ENCODE data around the gene TRAF4. TPM values are rescaled to one million over a fixed set of nuclear protein-coding genes. Genes with fewer than 3 reads are reported as not detected.

TRAF4 gene
- polyA plus RNA-seq, 1 donor from 2014 or later, result 139 TPM

- Histone ChIP-seq H3K4me2 (ENCODE audit: low read length) (no peak overlapping the region), H4K20me1 (ENCODE audit: insufficient read depth) (peaks cover 3% of the 10 kb centered on the region), H3K9me2 (ENCODE audit: insufficient read depth, low read length) (no peaks in the 10 kb centered on the region), H2AFZ (ENCODE audit: low read depth, low read length) (no peak overlapping the region), H3K9ac (ENCODE audit: low read length) (no peak overlapping the region), H3K27ac (ENCODE audit: low read length) (no peak overlapping the region), H3K4me3 (ENCODE audit: low read length) (no peak overlapping the region), H3F3A (ENCODE audit: insufficient read depth, low read length, poor library complexity, severe bottlenecking) (no peaks in the 10 kb centered on the region), H3K27me3 (ENCODE audit: insufficient read depth, low read depth, low read length) (no peaks in the 10 kb centered on the region), H3K9me3 (ENCODE audit: low read length) (no peaks in the 10 kb centered on the region), H3K36me3 (ENCODE audit: insufficient read depth, low read length) (peaks cover 4% of the 10 kb centered on the region), H3K79me2 (replicated peaks; ENCODE audit: insufficient read depth, low read length) (peaks cover 28% of the 10 kb centered on the region)
- TF ChIP-seq EZH2 (IDR thresholded peaks at IDR 0.05; ENCODE audit: borderline replicate concordance, insufficient read depth, low read length, poor library complexity, severe bottlenecking), result no peak
- TF ChIP-seq TAF1 (IDR thresholded peaks at IDR 0.05; ENCODE audit: low read depth), result no peak
- no peak for TF ChIP-seq CTCF (IDR thresholded peaks at IDR 0.05; ENCODE audit: poor library complexity, severe bottlenecking)
- no peak for TF ChIP-seq POLR2AphosphoS5 (IDR thresholded peaks at IDR 0.05)
- TF ChIP-seq EP300 (conservative IDR thresholded peaks at IDR 0.05; ENCODE audit: poor library complexity, severe bottlenecking), result no peak
- TF ChIP-seq REST (IDR thresholded peaks at IDR 0.05; ENCODE audit: borderline replicate concordance), result no peak
- TF ChIP-seq MXI1 (conservative IDR thresholded peaks at IDR 0.05; ENCODE audit: poor library complexity, severe bottlenecking), result no peak
- TF ChIP-seq RAD21 (conservative IDR thresholded peaks at IDR 0.05), result no peak
- no peak for TF ChIP-seq SMC3 (conservative IDR thresholded peaks at IDR 0.05; ENCODE audit: poor library complexity)
Observed at GRCh38 chr17:28783161-28783560, 39.4 kb downstream of the TRAF4 start.

- Histone ChIP-seq H3K9me2 (ENCODE audit: insufficient read depth, low read length) (no peaks in the 10 kb centered on the region), H2AFZ (ENCODE audit: low read depth, low read length) (no peak overlapping the region), H3K27me3 (ENCODE audit: insufficient read depth, low read depth, low read length) (no peaks in the 10 kb centered on the region), H3K9me3 (ENCODE audit: low read length) (no peaks in the 10 kb centered on the region), H3K4me3 (ENCODE audit: low read length) (no peak overlapping the region), H3K79me2 (replicated peaks; ENCODE audit: insufficient read depth, low read length) (peaks cover 21% of the 10 kb centered on the region), H4K20me1 (ENCODE audit: insufficient read depth) (peaks cover 1% of the 10 kb centered on the region), H3K27ac (ENCODE audit: low read length) (no peak overlapping the region), H3K9ac (ENCODE audit: low read length) (no peak overlapping the region), H3K36me3 (ENCODE audit: insufficient read depth, low read length) (no peaks in the 10 kb centered on the region), H3K4me2 (ENCODE audit: low read length) (no peak overlapping the region), H3F3A (ENCODE audit: insufficient read depth, low read length, poor library complexity, severe bottlenecking) (no peaks in the 10 kb centered on the region)
- no peak for TF ChIP-seq EZH2 (IDR thresholded peaks at IDR 0.05; ENCODE audit: borderline replicate concordance, insufficient read depth, low read length, poor library complexity, severe bottlenecking)
- TF ChIP-seq TAF1 (IDR thresholded peaks at IDR 0.05; ENCODE audit: low read depth), result no peak
- no peak for TF ChIP-seq EP300 (conservative IDR thresholded peaks at IDR 0.05; ENCODE audit: poor library complexity, severe bottlenecking)
- TF ChIP-seq REST (IDR thresholded peaks at IDR 0.05; ENCODE audit: borderline replicate concordance), result no peak
- no peak for TF ChIP-seq SMC3 (conservative IDR thresholded peaks at IDR 0.05; ENCODE audit: poor library complexity)
- TF ChIP-seq CTCF (IDR thresholded peaks at IDR 0.05; ENCODE audit: poor library complexity, severe bottlenecking), result no peak
- TF ChIP-seq POLR2AphosphoS5 (IDR thresholded peaks at IDR 0.05), result no peak
- TF ChIP-seq MXI1 (conservative IDR thresholded peaks at IDR 0.05; ENCODE audit: poor library complexity, severe bottlenecking), result no peak
- no peak for TF ChIP-seq RAD21 (conservative IDR thresholded peaks at IDR 0.05)
Observed at GRCh38 chr17:28788100-28788499, 44.3 kb downstream of the TRAF4 start.

Measured in neural cell (in vitro differentiated cells).